ENCODE data around the gene KIDINS220.
A peak's percentile ranks its signal among the peaks of the same experiment; 100 is the strongest.
"Not testable (repeated sequence)": the region's sequence is repeated elsewhere in the genome, so short reads cannot be mapped to it uniquely, and the experiment has no call there.

Gene KIDINS220

DNA sequence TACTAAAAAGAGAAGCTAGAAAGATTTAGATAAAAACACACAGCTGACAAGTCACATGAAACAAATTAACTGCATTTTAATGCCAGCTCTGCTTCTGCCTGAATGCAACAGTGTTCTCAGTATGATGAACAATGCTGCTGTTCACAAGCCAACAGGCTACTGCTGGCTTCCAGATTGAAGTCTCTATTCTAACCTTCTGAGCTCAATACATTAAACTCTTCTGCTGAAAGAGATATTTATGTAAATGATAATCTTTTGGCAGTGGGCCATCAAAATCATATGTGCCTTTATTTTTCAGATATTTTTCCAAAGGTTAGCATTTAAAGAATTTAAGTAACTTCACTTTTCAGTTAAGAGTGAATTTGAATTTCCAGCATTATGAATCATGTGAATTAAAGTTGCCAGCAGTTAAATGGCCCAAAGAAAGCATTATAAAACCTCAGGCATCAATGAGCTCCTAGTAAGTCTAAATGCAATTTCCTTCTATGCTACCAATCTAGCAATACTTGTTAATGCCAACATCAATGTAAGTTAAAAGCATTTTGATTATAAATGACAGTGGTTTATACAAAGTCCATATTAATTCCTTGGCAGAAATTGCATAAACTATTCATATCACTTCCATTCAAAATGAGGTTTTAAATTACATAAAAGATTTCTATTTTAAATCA, 83.2 kb downstream of the KIDINS220 start:
- DNase-seq (ENCODE audit: low spot score): peak; percentile 40

DNA sequence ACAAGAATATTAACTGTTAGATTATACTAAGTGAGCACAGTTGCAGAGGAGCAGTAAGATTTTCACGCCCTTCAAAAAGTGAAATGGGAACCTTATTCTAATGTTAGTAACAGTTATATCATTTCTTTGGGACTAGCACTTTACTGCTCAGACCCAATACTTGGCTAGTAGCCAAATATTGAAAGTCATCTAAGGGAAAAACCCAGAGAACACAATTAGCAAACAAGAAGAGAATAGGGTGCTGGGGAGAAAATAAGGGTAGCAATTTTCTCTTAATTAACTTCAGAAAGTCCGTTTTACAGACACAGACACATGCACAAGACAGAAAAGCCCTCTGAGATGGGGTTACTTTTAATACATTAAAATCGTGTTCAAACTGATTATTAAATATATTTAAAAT, 83.8 kb downstream of the KIDINS220 start:
- DNase-seq (ENCODE audit: low spot score): no peak

DNA sequence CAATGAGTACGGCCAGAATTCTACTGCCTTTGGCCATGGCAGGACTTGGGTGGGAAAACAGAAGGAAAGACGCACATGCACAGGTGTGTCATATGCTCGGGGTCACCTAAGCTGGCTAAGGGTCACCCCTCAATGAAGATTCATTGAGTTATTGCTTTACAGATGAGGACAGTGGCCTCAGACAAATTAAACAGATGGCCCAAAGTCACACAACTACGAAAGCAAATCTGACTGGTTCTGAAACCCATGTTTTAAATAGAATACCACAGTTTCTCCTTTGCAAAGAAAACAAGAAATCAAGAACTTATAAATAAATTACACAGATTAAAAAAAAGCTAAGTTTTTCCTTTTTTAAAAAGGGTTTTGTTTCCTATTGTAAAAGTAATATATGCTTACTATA, 85.0 kb downstream of the KIDINS220 start:
- DNase-seq (ENCODE audit: low spot score): no peak

DNA sequence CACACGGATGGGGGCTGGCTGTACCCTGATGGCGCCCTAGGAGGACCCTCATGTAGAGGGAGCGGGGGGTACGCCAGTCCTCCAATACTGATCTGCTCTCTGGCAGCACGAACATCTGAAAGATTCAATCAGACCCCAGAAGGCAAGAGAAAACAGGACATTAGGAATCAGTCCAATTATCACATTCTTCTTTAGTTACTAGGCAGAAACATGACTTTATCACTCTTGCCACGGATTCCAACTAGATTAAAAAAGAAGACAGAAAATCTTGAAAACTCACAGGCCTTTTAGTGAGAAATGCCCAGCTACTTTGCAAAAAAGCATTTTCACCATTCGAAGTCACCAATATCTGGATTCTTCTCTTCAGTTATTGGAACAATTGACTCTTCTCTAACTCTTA, 87.2 kb downstream of the KIDINS220 start:
- peak; percentile 21 for DNase-seq (ENCODE audit: low spot score)

DNA sequence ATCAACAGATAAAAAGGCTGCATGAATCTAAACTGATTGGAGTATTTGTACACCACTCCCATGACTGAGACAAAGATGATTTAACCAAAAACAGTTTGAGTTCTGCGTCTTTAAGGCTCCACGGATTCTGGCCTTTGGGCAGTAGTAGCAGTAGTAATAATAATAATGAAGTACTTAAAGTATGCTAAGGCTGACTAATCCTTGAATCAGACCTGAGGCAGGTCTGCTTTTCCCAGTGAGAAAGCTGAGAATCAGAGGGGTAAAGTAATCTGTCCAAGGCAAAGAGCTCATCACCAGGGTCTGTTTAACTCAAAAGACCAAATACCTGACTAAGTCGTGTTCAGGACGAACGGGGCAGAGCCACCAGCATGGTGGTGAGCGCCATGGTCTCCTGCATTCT, 94.2 kb downstream of the KIDINS220 start:
- DNase-seq (ENCODE audit: low spot score): no peak

DNA sequence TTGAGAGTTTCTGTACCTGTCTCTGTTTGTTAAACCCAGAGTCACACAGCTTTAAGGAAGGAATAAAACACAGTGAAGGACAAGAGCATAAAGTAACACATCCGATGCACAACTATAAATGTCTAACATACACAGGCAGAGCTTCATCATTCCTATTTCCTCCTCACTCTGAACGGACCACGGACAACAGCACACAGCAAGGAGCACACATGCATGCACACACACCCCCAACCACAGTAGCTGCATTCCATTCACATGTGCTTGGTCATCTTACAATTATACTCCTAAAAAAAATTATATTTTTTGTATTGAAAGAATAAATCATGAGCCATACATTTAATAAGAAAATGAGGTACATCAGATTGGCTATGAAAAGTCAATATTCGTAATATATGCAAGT, 97.3 kb downstream of the KIDINS220 start:
- no peak for DNase-seq (ENCODE audit: low spot score)

DNA sequence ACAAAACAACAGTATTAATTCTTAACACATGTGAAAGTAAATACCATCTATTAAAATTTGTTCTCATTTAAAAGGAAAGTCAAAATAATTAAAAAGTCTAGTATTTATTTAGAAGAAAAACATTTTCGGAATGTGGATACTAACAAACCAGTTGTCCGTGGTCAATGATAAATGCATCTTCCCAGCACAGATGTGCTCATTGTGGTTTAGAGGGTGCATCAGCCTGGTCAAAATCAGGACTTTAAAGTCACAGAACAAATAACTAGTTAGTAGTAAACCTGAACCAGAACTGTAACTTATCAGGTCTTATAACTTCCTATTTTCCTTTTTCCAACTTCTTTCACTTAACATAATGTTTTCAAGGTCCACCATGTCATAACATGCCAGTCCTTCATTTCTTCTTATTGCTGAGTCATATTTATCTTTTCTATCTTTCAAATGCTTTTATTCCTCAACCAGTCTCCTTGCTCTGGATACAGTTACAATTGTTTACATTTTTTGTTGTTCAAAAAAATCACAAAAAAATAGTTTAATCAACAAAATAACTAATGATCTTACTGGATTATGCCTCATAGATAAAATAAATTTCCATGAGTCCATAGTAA, 99.7 kb downstream of the KIDINS220 start:
- DNase-seq (ENCODE audit: low spot score): peak; percentile 61

DNA sequence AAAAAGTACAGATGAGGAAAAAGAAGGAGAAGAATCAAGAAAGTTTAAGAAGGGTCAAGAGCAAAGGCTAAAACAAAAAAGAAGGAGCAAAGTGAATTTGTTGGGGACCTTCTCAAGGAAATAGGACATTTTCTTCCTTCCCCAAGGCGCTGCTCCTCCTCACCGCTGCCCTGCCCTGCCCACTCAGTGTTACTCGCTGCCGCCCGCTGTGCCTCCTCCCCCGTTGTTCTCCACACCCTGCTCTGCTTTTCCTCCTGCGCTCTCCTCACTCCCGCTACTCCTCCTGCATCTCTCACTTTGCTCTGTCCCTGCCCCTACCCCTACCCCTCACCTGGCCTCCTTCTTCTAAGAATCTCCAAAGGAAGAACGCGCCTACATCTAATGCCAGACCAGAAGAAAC, 104.8 kb downstream of the KIDINS220 start:
- no peak for DNase-seq (ENCODE audit: low spot score)

DNA sequence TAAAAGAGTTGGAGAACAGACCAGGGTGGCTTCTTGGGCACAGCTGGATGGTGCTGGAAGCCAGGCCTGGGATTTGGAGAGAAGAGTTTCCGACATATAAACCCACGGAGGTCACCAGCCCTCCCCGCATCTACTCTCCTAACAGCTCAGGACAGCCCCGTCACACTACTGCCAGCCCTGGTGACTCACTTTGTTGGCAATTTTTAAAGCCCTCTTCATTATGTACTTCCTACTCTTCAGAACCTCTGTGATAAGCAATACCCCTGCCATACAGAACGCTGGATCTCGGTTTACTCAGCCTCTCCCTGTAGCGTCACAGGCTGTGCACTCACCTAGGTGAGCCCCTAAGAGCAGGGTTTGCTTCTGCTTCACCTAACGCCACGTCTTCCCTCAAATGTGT, 107.5 kb downstream of the KIDINS220 start:
- no peak for DNase-seq (ENCODE audit: low spot score)

DNA sequence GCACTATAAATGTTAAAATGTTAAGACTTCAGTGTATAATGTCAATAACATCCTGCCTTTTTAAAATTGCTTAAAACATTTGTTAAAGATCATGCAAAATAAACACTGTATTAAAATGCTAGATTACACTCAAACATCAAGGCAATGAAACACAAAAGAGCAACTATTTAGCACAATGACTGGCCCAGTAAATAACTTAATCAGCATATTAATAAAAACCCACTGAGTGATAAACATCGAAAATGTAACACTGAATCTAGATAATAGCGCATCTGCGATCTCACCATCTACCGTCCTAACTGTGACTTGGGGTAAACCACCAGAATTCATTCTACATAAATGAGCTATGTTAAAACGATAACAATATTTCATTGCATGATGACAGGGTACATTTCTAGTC, 108.3 kb downstream of the KIDINS220 start:
- not testable (repeated sequence) for DNase-seq (ENCODE audit: low spot score)

DNA sequence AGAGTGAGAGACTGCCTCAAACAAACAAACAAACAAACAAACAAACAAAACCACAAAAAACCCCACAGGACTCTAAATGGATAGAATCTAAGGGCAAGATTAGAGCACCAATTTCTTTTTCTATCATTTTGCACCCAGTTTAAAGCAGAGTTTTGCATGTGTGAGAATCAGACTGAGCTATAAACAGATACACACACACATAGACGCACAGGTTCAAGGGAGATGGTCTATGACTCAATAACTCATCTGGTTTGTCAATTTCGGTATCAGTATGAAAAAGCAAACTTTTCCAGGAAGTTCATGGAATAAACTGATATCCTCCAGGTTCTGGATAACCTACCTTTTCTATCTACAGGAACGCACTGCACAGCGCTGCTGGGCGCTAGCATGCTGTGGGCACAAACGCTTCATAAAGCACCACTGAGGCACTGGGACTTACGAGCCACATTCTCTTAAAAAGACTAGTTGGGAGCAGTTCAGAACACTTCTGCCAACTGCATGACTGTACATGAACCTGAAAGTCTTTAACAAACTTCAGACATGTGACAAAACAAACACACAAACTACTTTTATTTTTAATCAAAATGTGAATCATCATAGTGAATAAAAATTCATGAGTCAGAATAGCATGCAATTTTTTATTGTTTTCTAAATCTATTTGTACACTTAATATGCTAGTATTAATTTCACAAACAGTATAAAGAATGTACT, 109.0 kb downstream of the KIDINS220 start:
- DNase-seq (ENCODE audit: low spot score): no peak

DNA sequence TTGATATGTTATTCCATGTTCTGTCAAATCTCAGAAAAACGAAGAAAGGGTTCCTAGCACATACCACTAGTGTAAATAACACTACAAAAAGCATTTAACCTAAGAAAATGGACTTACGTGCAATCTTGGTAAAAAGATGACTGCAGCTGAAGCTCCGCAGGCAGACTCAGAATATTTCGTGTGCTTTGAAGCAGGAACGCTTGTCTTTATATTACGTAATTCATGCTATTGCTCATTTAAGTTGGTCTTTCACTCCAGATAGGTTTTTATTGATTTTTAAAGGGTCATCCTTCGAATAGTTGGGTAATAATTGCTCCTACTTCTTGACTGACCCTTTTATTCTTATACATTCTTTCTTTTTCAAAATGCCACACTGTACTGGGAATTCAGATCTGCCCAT, 111.6 kb downstream of the KIDINS220 start:
- no peak for DNase-seq (ENCODE audit: low spot score)

DNA sequence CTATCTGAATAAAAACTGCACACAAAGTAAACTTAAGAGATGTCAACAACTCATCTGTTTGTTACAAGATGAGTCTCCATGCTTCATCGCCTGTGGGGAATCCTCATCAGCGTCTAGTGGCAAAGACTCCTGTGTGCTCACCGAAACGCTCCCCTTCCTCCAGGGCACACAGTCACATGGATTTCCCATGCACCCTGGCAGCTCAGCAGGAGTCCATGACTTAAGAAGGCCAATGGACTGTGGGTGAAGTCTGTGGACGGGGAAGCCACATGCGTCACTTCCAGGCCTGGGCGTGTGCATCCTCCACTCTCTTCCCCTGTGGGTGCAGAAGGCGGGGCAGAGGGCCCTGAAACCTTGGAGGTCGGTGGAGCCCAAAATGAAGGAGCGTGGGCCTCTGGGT, 114.4 kb downstream of the KIDINS220 start:
- no peak for DNase-seq (ENCODE audit: low spot score)

DNA sequence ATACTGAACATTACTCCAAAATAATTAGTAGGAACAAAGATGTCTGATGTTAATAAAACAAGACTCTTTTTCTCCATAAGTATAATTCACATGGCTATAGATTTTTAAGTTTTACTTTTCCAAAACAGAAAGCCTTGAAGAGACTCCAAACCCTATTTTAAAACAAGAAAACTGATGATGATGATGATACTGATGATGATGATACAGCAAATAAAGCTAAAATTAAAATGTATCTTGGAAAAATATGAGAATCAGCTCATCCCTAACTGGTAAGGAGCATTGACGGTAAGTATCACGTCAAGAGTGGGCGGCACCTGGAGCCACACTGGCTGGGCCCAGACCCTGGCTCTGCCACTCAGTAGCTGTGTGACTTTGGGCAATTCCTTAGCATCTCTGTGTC, 116.0 kb downstream of the KIDINS220 start:
- no peak for DNase-seq (ENCODE audit: low spot score)

DNA sequence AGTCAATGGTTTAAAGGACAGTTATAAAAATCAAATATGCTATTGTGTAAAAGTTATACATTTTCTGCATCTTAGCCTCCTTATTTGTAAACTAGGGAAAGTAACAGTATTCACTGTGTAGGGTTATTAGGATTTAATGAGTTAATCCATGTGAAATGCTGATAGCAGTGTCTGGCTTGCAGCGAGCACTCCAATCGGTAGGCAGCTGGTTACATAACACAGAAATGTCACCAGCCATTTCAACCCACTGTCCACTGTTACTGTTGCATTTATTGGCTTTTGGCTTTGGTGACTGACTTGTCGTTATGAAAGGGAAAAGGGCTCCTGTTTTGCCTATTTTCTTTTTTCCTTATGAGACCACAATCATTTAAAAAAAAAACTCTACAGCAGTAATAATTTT, 116.7 kb downstream of the KIDINS220 start:
- DNase-seq (ENCODE audit: low spot score): no peak

DNA sequence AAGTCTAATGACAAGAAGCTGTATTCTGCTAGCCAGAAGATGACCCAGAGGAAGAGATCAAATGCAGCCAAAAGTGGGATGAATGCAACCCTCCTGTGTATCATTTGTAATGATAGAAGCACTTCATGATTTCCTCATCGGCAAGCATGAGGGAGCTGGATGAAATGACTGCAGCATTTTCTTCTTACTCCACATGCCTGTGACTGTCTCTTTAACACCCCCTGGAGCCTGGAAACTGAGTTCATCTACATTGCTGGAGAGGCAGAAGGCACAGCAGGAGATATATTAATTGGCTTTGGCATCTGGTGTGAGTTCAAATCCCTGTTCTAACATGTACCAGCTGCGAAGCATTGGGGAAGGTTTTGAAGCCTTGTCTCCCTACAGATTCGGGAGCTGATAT, 117.9 kb downstream of the KIDINS220 start:
- DNase-seq (ENCODE audit: low spot score): peak; percentile 49

DNA sequence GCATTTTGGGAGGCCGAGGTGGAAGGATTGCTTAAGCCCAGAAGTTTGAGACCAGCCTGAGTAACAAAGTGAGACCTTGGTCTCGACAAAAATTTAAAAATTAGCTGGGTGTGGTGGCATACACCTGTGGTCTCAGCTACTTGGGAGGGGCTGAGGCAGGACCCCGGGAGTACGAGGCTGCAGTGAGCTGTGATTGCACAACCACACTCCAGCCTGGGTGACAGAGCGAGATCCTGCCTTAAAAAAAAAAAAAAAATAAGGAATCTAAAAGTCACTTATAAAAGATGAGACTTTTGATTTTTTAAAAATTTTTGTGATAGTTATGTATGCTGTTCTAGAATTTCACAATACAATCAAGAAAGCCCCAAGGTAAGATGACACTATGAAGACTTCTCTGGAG, 122.4 kb downstream of the KIDINS220 start:
- DNase-seq (ENCODE audit: low spot score): no peak

DNA sequence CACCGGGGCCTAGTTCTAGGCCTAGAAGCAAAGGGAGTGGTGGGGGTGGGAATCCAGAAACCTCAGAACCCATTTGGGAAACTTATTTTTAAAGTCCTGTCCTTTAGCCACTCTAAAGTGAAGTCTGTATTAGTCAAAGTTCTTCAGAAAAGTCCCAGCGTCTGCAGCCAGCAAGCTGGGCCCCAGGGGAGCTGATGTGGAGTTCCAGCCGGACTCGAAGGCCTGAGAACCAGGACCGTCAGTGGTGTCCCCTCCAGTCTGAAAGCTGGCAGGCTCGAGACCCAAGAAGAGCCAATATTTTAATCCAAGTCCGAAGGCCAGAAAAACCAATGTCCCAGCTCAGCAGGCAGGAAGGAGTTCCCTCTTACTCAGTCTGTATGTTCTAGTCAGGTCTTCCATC, 123.1 kb downstream of the KIDINS220 start:
- DNase-seq (ENCODE audit: low spot score): no peak

DNA sequence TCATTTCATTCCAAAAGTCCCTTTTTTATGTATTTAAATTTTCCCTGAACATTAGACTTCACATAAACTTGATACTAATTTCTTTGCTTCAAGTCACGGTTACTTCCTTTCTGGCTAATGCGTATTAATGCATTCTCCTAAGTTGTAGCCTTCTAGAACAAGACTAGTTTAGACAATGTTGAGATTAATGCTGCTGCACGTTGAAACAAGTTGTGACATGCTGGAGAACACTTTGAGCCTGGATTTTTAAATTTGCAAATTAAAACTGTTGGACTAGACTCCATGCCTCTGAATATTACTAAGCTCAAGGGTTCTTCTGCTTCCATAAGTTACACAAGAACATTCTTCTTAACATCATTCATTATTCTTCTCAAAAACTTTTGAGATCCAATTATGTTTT, 126.5 kb downstream of the KIDINS220 start:
- no peak for DNase-seq (ENCODE audit: low spot score)

DNA sequence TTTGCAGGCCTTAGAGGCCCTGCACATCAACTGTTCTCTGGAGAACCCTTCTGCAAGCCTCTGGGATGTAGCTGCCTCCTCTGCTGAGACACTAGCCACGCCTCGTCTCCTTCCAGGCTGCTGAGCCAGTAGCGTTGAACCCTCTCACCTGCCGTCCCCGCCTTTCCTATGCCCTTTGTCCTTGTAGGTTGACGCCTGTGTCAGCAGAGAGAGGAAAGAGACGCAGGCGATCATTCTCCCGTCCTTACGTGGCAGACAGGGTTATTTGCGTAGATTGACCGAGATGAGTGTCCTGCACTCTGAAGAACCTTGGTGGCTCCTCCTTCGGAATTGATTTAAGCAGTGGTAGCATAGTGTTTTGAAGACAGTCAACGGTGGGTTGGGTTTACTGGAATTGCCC, 127.8 kb downstream of the KIDINS220 start:
- no peak for DNase-seq (ENCODE audit: low spot score)

DNA sequence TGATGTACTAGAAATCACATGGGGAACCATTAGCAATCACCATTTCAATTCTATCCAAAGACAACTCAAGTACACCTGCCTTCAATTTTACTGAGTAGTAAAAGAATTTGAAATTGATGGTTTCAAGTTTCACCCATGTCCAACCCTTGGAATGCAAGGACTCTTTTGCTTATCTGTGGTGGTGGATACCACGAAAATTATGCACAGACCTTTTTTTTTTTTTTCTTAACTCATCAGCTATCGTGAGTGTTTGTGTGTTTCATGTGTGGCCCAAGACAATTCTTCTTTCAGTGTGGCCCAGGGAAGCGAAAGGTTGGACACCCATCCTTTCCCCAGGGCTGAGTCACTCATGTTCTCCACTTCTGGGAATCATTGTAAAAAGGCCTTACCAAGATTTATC, 132.5 kb downstream of the KIDINS220 start:
- DNase-seq (ENCODE audit: low spot score): no peak

DNA sequence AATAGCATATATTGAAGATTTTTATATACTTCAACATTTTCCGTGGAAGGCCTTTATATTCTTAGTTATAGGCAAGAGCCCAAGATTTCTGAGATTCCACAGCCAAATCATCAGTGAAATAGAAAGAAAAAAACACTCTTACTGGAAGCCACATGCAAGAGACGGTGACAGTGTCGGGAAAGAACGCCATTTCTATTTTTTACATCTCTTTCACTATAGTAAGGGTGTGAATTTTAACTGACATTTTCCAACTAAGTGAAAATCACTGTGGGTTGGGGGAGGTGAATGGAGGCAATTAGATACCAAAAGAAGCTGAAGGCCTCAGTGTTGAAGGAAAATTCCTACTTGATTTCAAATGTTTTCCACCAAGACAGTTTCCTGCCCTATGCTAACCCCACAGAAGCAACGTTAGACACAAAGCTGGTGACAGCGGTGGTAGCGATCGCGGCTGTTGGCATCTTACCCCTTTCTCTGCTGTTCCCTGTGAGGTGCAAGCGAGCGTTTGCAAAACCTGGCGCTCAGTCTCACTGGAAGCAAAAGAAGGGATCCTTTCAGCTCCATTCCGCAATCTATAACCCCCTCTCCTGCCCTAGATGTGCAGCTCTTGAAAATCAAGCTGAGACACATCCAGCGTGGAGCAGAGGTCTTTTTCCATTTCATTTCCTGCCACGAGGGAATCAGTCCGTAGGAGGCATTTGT, 135.6 kb downstream of the KIDINS220 start:
- no peak for DNase-seq (ENCODE audit: low spot score)

DNA sequence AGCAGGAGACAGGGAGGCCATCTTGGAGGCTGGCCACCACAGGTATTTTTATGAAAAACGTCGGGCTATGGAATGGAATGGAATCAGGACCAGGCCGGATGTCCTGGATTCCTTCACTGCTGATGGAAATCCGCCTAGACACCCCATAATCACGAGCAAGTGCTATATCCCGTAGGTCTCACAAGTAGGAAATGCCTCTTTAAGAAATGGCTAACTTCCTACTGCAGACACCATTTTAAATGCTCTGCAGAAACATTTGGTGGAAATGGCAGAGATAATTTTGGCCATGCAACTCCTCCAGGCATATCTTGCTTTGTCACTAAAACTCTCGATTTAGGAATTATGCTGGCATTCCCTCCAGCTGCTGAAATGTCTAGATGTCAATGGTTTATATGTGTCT, 137.6 kb downstream of the KIDINS220 start:
- no peak for DNase-seq (ENCODE audit: low spot score)
